HG02571 (cell line): Measurements from ENCODE around the gene LCAT.
A peak's percentile ranks its signal among the peaks of the same experiment; 100 is the strongest.

Source experiments
- ATAC-seq: cut with Tn5 transposase; IDR thresholded peaks from one replicate; pipeline ENCODE4 v1.9.1; 2021; ENCODE audit warnings: mild to moderate bottlenecking, moderate library complexity; ENCODE audit not compliant: unreplicated experiment

The LCAT gene

DNA sequence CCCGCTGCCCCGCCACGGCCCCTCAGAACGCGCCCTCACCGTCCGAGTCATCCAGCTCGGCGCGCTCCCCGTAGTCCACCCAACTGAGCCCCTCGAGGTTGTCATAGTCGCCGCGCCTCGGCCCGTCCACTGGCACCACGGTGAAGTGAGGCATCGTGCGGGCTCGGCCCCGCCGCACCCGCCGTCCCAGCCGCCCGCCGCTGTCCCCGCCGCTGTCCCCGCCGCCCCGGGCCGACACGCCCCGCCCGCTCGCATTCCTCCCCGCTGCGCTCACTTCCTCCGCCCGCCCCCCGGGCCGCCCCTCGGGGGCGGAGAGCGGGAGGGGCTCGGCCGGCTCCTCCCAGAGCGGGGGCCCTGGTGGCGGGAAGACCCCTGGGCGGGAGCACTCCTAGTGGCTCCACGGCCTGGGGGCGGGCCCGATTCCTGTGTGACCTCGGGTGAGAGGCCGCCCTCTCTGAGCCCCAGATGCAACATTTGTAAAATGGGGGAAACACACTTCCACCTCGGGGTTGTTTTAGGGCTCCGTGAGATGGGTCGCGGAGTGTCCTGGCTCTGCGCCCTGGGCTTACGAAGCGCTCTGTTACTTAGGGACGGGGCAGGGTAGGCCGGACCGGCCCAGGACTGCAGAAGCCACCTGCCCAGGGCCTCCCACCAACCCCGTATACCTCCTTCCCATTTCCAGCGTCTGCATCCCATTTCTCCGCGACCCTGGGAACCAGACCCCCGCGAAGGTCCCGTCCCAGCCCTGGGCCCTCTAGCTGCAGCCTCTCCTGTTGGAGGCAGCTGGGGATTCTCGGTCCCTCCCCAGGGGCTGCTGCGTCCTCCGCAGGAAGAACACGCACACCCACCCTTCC lies 24.7 kb upstream of the LCAT start, which contains the start of gene SLC12A4:
Gene SLC12A4, minus strand, starts transcription at position 238 of the 854 bp plus-strand sequence. Its CDS starts 84 bp downstream, at position 154.
- ATAC-seq: peak; percentile 59

DNA sequence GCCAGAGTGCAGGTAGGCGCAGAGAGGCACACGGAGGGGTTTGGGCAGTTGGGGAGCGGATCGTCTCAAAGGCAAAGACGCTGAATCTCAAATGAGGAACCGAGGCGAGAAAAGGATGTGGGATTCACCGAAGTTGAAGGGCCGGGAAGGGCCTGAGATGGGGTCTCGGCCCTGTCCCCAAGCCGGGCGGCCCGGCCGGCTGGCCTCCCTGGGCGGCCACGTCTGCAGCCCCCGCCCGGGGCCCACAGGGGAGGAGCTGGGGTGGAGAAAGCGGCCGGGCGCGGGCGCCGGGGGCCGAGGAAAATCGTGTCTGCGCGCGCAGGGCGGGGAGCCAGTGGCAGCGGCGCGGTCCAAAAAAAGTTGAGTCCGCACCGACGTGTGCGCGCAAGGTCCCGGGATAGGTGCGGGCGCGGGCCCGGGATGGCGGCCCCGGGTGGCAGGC lies 24.1 kb upstream of the LCAT start:
- peak; percentile 19 for ATAC-seq

DNA sequence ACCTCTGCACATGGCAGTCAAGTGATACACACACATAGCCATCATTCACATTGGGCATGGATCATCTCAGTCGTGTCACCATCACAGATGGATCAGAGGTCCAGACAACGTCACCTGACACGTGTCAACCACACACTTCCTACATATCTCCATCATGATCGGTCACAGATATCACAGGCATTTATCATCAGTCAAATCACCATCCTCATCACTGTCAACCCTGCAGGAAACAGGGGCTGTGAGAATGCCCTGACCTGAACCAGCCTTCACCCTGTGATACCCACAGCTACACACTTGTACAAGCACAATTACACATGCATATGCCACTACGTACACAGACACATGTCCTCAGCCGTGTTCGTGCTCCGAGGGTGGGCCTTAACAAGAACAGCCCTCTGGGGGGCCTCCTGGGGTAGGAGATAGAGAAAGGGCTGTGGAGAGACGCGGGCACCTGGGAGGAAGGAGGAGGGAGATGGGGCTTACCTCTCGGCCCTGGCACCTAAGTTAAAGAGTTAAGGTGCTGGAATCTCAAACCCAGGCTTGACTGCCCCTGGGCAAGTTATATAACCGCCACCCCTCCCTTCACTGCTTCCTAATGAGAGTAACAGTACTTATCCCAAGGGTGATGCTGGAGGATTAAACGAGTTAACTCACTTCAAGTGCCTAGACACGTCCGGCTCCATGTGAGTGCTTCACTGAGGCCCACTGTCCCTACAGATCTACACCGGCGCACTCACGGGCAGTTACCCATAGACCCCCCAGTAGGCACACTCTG lies 23.4 kb upstream of the LCAT start:
- no peak for ATAC-seq

GRCh38 chr16:67966549-67967182 lies 22.7 kb upstream of the LCAT start:
- no peak for ATAC-seq

DNA sequence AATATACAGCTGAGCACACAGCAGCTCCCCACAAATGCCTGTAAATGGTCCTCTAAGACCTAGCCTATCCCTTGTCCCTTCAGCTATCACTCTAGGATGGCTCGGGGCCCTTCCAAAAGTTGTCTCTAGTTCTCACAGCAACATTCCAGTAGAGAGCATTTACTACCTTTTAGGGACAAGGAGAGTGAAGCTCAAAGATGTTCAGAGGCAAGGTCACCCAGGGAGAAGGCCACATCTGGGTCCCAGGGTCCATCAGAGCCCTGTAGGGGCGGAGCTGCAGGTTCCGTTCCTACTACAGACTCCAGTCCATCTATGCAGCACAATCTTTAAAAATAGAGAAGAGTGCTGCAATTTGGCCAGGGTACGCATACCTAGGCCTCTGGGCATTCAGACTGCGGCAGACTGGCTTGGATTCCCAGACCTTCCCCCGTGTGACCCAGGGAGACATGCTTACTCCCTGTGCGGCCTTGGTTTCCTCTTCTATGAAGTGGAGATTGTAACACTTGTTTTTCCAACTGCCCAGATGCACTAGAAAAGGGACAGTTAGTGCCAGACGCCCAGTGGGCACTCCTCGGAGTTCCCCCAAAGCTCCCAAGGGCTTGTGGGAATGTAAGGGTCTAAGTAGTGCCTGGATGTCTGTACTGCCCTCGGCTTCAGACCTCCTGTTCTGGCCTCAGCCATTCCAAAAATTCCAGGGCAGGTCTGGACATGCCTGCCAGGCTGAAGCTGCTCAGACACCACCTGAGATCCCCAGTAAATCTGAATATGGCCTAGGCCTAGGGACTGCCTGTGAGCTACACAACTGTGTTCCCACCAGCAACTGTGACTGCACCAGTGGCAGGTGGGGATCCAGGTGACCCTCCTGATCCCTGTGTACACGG lies 22.0 kb upstream of the LCAT start:
- no peak for ATAC-seq

DNA sequence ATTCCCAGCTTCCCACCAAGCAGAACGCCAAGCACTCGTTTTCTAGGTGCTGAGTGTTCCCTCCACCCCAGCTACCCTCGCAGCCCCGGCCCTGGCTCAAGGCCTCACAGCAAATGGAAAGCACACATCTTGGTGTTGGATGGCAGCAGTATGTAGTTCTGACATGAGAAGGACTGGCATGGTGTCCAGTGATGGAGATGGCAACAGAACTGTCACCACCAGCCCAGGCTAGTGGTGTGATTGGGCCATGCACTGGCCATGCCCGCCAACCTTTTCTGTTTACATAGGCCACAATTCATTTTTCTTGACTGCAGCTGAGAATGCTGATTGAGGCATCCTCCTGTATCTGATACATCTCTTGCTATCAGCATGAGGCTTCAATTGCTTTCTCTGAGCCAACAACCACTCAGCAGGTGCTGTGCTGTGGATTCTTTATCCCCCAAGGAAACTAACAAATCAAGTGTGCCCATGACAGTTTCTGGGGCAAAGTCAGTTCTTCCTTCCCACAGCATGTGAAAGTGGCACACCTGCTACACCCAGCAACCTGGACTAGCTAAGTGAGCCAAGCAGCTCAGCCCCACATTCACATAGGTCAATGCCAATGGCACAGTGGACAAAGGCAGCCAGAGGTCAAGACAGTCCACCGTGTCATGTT lies 20.7 kb upstream of the LCAT start:
- no peak for ATAC-seq

- no peak for ATAC-seq
Observed at GRCh38 chr16:67963662-67964321, 19.9 kb upstream of the LCAT start.

DNA sequence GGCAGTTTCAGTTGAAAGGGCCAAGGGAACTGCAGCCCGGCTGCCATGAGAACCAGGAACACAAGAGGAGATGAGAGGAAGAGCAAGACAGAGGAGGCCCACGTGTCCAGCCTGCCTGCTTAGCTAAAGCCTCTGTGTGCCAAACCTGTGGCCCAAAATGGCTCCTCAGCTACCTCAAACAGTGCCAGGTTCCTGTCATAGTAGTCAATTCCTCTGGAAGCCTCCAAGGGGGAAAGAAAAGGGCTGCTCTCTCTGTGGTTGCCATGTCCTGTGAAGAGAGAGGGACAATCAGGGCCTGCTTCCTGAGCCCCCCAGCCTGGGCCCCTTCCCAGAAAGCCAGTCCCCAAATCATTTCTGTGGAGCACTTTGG lies 19.4 kb upstream of the LCAT start:
- ATAC-seq: no peak

GRCh38 chr16:67962135-67962534 lies 18.2 kb upstream of the LCAT start:
- no peak for ATAC-seq

DNA sequence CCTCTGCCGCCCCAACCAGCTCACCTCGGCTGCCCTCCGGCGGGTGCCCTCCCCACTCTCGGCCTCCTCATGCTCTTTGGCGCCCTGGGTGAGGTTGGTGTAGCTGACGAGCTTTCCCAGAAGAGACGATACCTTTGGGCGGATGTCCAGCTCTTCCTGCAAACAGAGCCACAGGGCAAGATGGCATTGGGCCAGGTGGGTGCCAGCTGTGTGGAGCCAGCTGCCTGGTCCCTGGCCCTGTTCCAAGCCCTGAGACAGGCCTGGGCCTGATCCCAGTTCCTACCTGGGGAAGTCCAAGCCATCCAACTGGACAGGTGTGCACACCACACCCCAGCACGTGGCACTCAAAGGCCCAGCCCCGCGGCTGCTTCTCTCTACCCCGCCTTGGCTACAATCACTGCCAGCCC lies 17.6 kb upstream of the LCAT start:
- ATAC-seq: no peak

GRCh38 chr16:67959536-67960329 lies 15.8 kb upstream of the LCAT start:
- no peak for ATAC-seq

GRCh38 chr16:67957622-67958021 lies 13.7 kb upstream of the LCAT start:
- no peak for ATAC-seq

DNA sequence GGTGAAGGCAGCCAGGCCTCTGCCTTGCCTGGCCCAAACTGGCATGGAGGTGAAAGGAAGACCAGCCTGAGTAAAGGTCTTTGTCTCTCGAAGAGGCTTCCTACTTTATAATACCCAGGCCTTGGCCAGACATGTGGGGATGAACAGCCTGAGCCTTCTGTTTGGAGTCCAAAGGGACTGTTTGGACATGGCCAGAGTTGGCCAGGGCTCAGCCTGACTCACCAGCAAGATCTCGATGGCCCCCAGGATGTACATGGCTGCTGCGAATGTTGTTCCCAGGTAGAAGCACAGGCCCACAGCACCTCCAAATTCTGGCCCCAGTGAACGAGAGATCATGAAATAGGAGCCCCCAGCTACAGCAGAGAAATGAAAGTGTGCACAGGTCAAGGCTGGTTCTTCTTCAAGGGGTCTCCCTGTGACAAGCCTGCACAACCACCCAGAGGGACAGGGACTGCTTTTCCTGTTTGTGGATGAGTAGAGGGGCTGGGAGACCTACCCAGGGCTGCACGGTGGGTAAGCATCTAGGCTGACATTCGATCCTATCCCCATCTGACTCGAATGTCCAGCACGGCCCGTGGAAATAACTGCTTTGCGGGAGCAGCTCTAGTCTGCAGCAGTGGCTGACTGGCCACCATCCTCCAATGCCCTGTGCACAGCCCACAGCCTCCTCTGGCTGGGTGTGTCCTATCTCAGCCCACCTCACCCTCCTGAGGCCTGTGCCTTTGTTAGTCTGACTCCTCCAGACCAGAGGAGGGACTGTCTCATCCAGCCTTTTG lies 10.7 kb upstream of the LCAT start:
- ATAC-seq: no peak

DNA sequence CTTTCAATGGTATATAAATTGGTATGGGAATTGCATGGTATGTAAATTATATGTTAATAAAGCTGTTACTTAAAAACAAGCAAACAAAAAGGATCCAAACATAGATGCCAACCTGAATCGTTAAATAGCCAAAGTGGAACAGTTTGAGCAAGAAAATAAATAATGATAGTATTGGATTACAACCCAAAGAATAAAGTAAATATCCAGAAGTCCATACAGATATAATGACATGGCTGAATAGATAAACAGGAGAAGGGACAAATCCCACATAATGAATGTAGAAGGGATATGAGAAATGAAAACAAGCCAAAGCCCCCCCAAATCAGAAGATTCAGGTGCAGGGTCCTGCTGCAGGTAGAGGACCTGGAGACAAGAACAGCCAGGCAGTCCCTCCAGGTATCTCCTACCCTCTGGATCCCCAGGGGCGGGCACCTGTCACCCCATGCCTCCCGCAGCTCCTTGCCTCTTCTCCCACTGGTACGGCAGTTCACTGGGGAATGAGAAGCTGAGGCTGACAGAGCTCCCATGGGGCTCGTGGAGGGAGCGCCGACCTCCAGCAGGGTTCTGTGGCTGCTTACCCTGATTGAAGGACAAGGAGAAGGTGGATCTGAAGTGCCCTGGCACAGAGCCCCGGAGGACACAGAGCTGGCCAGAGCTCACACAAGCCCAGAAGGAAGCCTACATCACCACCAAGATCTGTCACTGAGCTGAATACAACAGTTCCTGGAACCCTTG lies 9.9 kb upstream of the LCAT start:
- ATAC-seq: no peak

DNA sequence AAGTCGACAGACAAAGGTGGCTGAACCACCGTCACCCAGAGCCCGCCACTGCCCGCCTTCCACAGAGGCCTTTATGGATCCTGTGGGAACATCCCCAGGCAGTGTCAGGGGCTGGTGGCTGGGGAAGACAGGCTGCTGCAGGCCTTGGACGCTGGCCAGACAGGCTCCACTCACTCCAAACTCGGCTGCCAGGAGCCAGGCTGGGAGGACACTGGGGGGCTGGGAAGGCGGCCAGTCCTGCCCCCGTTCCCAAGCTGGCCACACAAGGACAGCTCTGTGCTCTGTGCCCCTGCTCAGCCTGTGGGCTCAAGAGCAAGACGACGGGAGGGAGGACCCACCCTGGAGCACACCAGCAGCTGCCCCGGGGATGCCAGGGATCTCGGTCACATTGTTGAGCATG lies 7.6 kb upstream of the LCAT start:
- ATAC-seq: no peak

DNA sequence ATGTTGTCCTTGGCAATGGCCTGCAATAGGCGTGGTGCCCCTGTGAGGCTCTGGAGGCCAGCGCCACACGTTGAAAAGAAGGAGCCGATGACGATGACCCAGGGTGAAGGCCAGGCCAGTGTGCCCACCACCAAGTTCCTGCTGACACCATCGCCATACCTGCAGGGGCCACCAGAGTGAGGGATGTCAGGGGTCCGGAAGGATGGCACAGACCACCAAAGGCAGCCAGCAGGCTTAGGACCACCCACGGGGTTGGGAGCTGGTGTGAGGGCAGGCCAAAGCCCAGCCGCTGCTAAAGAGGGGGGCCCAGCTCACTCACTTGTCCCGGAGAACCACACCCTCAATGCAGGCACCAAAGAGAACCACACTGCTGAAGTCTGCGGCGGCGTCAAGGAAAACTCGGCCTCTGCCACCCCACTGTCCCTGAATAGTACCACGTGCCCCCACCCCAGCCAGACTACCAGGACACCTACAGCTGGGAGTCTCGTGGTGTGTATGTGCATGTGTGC lies 6.5 kb upstream of the LCAT start:
- ATAC-seq: no peak

GRCh38 chr16:67949645-67950044 lies 5.7 kb upstream of the LCAT start:
- ATAC-seq: no peak
